ENCODE results near the gene SOWAHB.

DNA sequence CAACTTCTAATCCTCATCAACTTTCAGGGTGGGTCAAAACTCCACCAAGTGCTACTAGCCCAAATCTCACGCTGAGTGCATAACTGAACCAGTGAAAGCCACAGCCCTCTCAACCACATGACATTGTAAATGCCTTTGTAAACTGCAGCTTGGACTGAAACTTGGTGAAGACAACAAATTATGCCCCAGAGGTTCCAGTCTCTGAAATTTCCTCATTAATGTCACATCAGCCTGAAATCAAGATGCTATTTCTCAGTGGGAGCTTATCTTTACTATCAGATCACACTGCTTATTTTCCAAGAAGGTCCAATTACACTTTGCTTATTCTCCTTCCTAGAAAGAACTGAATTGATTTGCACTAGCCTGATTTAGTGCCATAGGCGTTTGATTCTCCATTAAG, 46.6 kb downstream of the SOWAHB start:
- TF ChIP-seq CTCF (IDR thresholded peaks at IDR 0.05; ENCODE audit: borderline replicate concordance, extremely low read depth, low read length, poor library complexity, severe bottlenecking) (no peak), EZH2 (IDR thresholded peaks at IDR 0.05; ENCODE audit: borderline replicate concordance, low read depth, low read length, severe bottlenecking) (no peak)
